Activated T-cell treated with anti-CD3 and anti-CD28 coated beads, Interleukin-2, amount 50 U/mL, for 1 hour (primary cell): ENCODE results near the gene LENEP.

Source experiments
- DNase-seq: peaks from one replicate; pipeline ENCODE4 v3.0.0-alpha.2; 2020

The LENEP gene

DNA sequence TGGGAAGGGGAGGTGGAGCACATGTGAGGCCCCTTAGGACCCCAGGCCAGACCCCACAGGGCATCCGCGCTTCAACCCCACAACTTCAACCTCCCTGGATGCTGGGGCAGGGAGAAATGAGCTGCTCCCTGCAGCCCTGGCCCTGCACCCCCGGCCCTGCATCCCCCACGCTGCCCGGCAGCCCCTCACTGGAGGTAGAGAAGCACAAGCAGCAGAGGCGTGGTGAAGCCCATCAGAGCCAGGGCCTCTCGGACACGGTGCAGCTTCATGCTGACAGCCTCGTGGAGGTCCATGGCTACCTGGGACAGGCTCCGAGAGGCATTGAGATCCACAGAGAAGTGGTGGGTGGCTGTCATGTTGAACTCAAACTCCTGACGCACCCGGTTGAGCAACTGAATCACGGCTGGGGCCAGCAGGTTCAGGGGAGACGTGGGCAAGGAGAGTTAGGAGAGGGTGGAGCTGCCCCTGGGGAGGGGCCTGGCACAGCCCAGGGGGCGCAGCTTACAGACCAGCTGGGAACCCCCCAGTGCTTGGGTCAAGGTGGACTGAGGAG lies 36.9 kb downstream of the LENEP start:
- DNase-seq, result no peak

DNA sequence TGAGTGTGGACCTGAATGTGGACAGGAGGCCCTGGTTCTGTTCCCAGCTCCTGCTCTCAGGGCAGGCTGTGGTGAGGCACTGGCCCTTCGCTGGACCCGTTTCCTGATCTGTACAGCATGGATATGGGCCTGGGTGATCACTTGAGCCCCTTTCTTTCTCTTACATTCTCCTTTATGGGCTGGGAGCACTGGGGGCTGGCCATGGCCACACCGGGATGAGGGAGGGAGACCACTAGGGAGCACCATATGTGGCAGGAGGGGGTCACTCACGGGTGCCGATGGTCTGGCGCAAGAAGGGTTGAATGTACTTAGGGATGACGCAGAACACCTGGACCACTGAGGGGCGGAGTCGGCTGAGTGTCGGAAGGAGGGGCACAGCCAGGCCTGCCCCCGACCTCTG lies 37.5 kb downstream of the LENEP start:
- DNase-seq, result no peak

DNA sequence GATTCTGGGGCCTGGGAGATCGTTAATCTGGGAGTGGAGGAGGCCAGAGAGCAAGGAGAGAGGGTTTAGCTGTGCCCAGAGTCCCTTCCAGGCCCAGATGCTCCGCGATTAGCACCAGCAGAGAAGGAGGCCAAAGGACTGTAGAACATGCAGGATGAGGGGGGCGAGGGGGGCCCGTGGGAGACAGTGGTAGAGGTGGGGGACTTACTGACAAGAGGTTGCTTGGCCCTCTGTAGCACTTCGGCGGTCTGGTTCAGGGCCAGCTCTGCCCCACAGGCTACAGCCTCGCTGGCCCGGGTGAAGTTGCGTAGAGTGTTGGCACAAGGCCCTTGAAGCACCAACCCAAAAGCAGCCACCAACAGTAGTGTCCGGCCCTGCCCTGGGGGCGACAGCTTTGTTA lies 39.5 kb downstream of the LENEP start:
- DNase-seq, result no peak

DNA sequence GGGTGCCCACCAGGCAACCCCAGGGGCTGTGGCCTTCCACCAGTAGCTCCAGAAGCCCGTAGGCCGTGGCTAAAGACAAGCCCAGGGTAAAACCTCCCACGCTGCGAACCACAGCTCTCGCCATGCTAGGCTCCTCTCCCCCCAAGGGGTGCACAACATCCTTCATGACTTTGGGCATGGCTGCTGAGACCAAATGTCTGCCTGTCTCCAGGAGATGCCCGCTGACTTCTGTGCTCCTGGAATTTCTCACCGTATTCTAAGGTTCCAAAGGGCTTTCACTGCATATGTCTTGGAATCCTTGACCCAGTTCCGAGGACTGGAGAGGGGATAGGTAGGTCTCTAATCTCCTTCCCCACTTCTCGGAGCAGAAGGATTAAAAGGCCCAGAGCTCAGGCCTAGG lies 40.1 kb downstream of the LENEP start, which contains the start of the genes DCST1 and DCST2:
TSS of gene DCST1 (plus strand) at position 301 of the 400 bp plus-strand sequence. CDS start 213 bp downstream, outside the sequence.
TSS of gene DCST2 (minus strand) at position 258 of the 400 bp plus-strand sequence. CDS start at position 178, 80 bp downstream.
- DNase-seq, result no peak

DNA sequence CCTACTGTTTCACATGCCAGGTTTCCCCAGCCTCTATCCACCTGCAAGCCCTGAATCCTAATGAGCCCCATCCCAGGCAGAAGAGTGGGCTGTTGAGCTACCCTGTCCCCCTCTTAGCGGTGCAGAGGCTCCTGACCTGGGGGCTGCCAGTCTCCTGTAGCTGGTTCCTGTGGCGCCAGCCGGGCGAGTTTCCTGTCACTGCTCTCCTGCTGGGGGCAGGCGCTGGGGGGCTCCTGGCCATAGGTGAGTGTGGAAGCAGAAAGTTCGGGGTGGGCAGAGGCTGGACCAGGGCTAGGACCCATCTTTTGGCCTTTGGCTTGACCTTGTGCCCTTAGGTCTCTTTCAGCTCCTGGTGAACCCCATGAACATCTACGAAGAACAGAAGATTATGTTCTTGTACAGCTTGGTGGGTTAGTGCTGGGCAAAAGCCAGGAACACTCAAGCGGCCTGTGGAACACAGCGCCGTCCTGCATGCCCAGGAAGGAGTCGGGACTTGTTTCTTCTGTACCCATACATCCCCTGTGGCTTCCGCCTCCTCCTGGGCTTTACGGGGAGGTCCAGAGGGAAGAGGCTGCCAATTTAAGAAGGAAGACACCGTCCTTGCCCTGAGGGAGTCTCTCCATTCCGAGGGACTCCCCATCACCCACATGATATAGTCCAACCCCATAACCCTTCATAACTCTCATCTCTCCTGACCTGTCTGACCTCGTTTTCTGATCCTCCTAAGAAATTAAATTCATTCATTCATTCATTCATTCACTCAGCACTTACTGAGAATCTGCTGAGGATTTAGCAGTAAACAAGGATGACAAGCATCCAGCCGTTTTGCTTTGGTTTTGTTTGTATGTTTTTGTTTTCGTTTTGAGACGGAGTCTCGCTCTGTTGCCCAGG lies 41.2 kb downstream of the LENEP start:
- DNase-seq, result no peak

DNA sequence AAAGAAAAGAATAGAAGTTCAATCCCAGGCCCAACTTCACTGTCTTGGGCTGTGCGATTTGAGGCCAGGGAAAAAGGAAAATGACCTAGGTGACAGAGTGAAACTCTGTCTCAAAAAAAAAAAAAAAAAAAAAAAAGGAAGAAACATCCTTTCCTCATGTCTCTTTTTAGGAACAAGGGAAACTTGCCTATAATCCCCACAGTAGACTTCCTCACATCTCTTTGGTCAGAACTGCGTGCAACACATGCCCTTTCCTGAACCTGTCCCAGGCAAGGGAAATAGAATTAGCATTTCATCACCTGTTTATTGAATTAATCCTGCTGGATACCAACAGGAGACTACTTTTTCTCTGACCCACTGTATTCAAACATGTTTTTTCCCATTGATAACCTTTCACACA lies 42.5 kb downstream of the LENEP start:
- DNase-seq, result no peak

DNA sequence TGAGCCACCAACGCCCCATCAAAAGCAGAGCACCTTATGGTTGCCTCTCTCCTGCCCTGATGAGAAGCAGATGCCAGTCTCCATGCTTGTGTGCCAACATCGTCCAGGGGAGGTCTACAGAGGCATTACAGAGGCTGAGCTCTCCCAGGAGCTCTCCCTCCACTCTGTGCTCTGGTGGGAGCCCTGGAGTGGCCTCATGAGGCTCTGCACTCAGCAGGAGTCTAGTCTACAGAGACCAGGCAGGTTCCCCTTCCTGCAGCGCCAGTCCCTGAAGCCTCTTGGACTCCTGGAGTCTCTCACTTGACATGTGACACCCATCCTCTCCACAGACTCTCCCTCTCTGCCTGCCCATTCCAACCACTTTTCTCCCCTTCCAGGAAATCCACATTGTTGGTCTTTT lies 43.7 kb downstream of the LENEP start:
- DNase-seq, result no peak

DNA sequence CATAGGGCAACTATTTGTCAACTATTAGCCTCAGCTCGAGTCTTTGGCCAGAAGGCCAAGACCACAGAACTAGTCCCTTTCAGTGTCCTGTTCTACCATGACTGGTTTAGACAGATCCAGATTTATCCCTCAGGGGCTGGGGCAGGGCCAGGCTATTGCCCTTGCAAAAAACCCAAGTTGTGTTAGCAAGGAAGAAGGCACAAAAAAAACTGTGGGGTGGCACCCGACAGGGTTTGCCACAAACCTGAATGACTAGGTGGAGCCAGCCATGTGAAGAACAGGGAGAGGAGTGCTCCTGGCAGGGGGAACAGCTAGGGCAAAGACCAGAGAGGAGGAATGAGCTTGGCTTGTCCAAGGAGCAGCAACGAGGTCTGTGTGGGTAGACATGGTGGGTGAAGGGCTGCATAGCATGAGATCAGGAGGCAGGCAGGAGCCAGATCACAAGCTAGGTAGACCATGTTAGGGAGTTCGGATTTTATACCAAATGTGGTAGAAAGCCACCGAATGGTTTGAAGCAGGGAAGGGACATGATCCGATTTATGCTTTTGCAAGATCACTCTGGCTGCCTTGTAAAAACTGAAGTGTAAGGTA lies 44.6 kb downstream of the LENEP start:
- no peak for DNase-seq

DNA sequence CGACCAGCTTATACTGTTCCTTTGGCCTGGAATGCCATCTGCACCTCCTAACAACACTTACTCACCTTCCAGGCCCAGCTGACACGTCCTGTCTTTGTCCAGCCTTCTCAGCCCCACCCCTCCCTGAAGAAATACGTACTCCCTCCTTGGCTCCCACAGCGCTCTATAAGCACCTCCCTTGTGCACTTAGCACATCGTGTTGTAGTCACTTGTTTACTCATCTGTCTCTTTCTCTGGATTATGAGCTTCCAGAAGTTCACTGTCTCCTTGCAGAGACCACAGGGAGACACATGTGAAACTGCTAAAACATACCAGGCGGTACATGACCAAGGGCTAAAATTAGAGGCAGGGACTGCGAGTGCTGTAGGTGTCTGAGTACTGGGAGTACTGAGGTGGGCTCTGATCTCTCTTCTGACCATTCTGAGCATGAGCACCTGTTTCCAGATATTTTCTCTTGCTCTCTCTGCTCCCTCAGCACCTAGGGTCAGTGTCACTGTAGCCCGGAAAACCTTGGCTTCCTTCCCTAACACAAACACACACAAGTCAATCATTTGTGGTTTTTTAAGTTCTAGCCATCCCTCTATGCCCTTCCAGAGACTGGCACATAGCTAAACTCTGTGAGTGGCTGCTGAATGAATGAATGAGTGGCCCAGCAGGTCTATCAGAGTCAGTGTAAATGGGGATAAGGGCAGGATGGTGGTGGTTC lies 45.4 kb downstream of the LENEP start:
- no peak for DNase-seq

DNA sequence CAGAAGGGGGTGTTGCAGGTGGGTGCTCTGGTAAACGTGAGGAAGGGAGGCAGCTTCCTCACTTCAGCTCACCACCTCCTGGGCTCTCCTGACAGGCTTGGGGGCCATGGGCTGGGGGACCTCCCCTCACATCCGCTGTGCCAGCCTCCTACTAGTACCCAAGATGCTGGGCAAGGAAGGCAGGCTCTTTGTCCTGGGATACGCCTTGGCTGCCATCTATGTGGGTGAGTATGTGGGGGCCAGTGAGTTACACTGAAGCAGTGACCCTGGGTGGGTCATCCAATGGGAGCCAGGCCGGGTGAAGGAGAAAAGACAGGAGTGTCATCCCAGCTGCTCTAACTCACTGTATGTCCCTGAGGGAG lies 45.9 kb downstream of the LENEP start:
- no peak for DNase-seq

DNA sequence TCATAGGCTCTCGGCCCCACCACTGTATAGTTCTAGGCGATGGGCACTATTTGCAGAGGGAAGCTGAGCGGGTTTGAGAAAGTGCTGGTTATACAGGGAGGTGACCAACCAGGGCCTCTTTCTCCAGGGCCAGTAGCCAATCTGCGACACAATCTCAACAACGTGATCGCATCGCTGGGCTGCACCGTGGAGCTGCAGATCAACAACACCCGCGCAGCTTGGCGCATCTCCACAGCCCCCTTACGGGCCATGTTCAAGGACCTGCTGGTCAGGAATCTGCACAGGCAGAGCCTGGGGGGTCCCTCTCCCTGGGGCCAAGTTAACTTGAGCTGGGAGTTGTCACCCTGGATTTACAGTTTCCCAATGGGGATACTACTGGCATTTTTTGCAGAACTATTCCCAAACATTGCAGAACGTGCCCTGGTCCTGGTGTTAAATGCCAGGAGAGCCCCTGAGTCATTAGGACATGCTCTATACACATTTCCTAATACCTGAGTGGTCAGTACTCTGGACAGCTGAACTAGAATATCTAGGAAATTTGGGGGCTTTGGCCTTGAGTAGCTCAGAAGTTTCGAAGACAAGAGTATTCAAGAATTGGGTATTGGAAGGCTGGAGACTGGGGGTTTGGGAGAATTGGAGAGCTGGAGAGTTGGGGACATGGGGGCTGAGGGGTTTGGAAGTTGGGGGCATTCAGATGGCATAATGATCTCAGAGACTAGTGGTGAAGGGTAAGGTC lies 47.1 kb downstream of the LENEP start:
- no peak for DNase-seq

DNA sequence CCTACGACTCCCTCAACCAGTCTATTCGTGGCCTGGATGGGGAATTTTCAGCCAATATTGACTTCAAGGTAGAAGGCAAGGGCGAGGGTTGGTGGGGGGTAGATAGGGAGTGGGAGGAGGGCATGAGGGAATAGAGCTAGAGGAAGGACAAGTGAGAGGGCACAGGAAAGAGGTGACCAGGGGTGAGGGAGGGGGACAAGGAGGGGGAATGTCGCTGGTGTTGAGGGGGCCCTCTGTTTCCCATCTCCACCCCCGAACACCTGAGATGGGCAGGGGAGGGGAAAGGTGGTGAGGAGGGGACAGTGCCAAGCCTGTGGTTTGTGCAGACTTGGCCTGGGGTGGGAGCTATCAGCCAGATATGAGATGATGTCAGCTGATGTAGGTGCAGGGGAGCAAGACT lies 49.4 kb downstream of the LENEP start:
- DNase-seq, result no peak

DNA sequence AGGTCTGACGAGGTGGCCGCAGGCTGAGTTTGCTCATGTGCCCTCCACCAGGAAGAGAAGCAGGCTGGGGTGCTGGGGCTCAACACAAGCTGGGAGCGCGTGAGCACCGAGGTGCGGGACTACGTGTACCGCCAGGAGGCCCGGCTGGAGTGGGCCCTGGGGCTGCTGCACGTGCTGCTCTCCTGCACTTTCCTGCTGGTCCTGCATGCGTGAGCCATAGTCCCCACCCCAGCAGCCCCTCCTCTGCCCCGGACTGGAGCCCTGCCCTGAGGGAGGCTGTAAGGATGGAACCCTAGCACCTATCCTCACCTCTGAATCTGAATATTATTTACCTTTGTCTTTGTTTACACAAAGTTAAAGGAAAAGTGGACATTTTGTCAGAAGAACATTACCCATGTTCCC lies 49.9 kb downstream of the LENEP start:
- no peak for DNase-seq

DNA sequence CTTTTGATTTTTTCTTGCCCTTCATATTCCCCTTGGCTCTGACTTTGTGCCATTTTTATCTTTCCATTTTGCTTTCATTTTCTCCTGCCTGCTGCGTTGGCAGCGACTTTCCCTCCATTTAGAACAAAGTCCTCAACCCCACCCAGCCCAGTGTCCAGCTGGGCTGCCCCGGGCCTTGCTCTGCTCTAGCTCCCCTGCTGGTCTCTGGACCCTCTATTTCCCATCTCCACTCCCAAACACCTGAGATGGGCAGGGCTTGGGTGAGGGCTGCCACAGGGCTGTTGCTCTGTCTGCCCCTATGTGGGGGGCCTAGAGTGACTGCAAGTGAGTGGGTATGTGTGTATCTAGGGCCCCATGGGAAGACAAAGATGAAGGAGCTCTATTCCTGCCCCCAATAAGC lies 50.4 kb downstream of the LENEP start:
- DNase-seq, result no peak
